K562 (cell line): ENCODE data around the gene SHLD2. TPM values are rescaled to one million over a fixed set of nuclear protein-coding genes. Genes with fewer than 3 reads are reported as not detected.

Experiments
- ATAC-seq: fragments of 200-7000 bp; cut with Tn5 transposase; 3 replicates; pipeline ENCODE4 v1.9.1; 2020; ENCODE audit warnings: moderate library complexity
- BruUV-seq: library from RNA; stranded (reverse); fragments of 400-500 nt; replicated peaks from 2 replicates; lab custom pipeline; 2021; lab: Mats Ljungman, UMichigan
- CTCF ChIA-PET: fragments of 300-600 bp; formaldehyde crosslinking; extraction: SDS; loops from one replicate; lab custom pipeline; 2021; ENCODE audit warnings: low intra/inter-chr PET ratio; lab: Yijun Ruan, JAX
- POLR2A ChIA-PET: fragments of 300-600, 350-650 bp; sonication (Branson Sonifier 250); formaldehyde crosslinking; extraction: SDS; loops from one replicate; lab custom pipeline; 2021; ENCODE audit warnings: antibody characterized with exemption, inconsistent platforms; lab: Yijun Ruan, JAX
- DNase-seq, 4 experiments: peaks; one replicate each; pipeline versions ENCODE4 v3.0.0 to v3.0.0-alpha.2; 2011 to 2018; ENCODE audit warnings: low spot score in 3 of 4, mixed read lengths in 3 of 4; ENCODE audit errors: extremely low read depth in 1 of 4
- FAIRE-seq: peaks from 2 replicates; lab custom pipeline; 2011; peaks lifted over from hg19 to GRCh38; lab: Jason Lieb, UNC
- H2AFZ ChIP-seq: 2 replicates; pipeline ENCODE4 v1.6.0; 2011; ENCODE audit warnings: low read depth, low read length, control low read depth, inconsistent platforms
- H3K27ac ChIP-seq: fragments of 200-600 bp; 3 replicates; pipeline ENCODE4 v1.8.0; 2011; ENCODE audit warnings: low read depth, mild to moderate bottlenecking, control low read depth, inconsistent platforms, low read length, moderate library complexity, mixed read lengths; ENCODE audit errors: extremely low read depth
- H3K27me3 ChIP-seq, 2 experiments: fragments of 300-600 bp in 1 of 2; 2 replicates in 1 of 2; 3 replicates in 1 of 2; pipeline versions ENCODE4 v1.6.0 to v1.8.0; 2011; ENCODE audit warnings: inconsistent platforms in 2 of 2, low read length in 2 of 2, mild to moderate bottlenecking in 1 of 2, mixed read lengths in 1 of 2, moderate library complexity in 1 of 2; ENCODE audit not compliant: control insufficient read depth in 2 of 2, insufficient read depth in 2 of 2
- H3K36me3 ChIP-seq: fragments of 300-600 bp; 3 replicates; pipeline ENCODE4 v1.8.0; 2011; ENCODE audit warnings: mild to moderate bottlenecking, low read length, inconsistent platforms; ENCODE audit not compliant: control insufficient read depth, insufficient read depth
- H3K4me1 ChIP-seq, 2 experiments: fragments of 200-600 bp in 1 of 2; replicated peaks in 1 of 2; 2 replicates in 1 of 2; 3 replicates in 1 of 2; pipeline versions ENCODE4 v1.5.1 to v1.8.0; 2011; ENCODE audit warnings: inconsistent platforms in 2 of 2, low read length in 2 of 2, mild to moderate bottlenecking in 1 of 2, mixed read lengths in 1 of 2, moderate library complexity in 1 of 2; ENCODE audit not compliant: control insufficient read depth in 2 of 2, insufficient read depth in 2 of 2
- H3K4me2 ChIP-seq: 2 replicates; pipeline ENCODE4 v1.6.1; 2011; ENCODE audit warnings: low read length, control low read depth, inconsistent platforms, mixed read lengths; ENCODE audit not compliant: insufficient read depth
- H3K4me3 ChIP-seq: fragments of 200-600 bp; sonication (generic), shearing (Covaris generic); 2 replicates; pipeline ENCODE4 v1.5.1; 2016; ENCODE audit warnings: control low read depth, inconsistent platforms
- H3K79me2 ChIP-seq: fragments of 200-600 bp; 3 replicates; pipeline ENCODE4 v1.8.0; 2011; ENCODE audit warnings: low read length, inconsistent platforms; ENCODE audit not compliant: control insufficient read depth, insufficient read depth
- H3K9ac ChIP-seq, 2 experiments: 2 replicates each; pipeline versions ENCODE4 v1.6.0 to v1.6.1; 2011; ENCODE audit warnings: low read depth in 2 of 2, low read length in 2 of 2, control low read depth in 1 of 2, inconsistent platforms in 1 of 2, mild to moderate bottlenecking in 1 of 2, mixed read lengths in 1 of 2; ENCODE audit not compliant: insufficient read depth in 1 of 2
- H3K9me1 ChIP-seq: one replicate; pipeline ENCODE4 v1.6.0; 2011; ENCODE audit warnings: inconsistent platforms, mild to moderate bottlenecking, low read length, moderate library complexity; ENCODE audit not compliant: control insufficient read depth, insufficient read depth
- H3K9me3 ChIP-seq: replicated peaks from 2 replicates; pipeline ENCODE4 v1.5.1; 2011; ENCODE audit warnings: low read depth, low read length, inconsistent platforms; ENCODE audit not compliant: control insufficient read depth, insufficient read depth
- H4K20me1 ChIP-seq: replicated peaks from 2 replicates; pipeline ENCODE4 v1.6.1; 2011; ENCODE audit warnings: low read length, inconsistent platforms, mixed read lengths; ENCODE audit not compliant: control insufficient read depth, insufficient read depth
- CREM ChIP-seq: IDR thresholded peaks from 2 replicates; pipeline ENCODE4 v1.6.1; 2014; ENCODE audit warnings: antibody characterized with exemption, low read depth
- GABPB1 ChIP-seq: sonication (generic); formaldehyde crosslinking; IDR thresholded peaks from 2 replicates; pipeline ENCODE4 v1.8.0; 2022; ENCODE audit warnings: mild to moderate bottlenecking, missing genetic modification reagents
- MNT ChIP-seq, 2 experiments: fragments of 450-650 bp; conservative IDR thresholded peaks; 2 replicates each; pipeline ENCODE4 v1.6.1; 2017; ENCODE audit warnings: mild to moderate bottlenecking in 2 of 2, moderate library complexity in 2 of 2
- PML ChIP-seq: IDR thresholded peaks from 2 replicates; pipeline ENCODE4 v1.6.1; 2012; ENCODE audit warnings: low read length, inconsistent platforms
- POLR2AphosphoS5 ChIP-seq: IDR thresholded peaks from 2 replicates; pipeline ENCODE4 v1.6.1; 2011; ENCODE audit warnings: mild to moderate bottlenecking, low read depth, low read length, moderate library complexity; ENCODE audit not compliant: control insufficient read depth, insufficient read depth
- TAF9B ChIP-seq: fragments of 450-650 bp; IDR thresholded peaks from 2 replicates; pipeline ENCODE4 v1.6.1; 2018; ENCODE audit warnings: mild to moderate bottlenecking; ENCODE audit not compliant: partially characterized antibody
- ZBTB40 ChIP-seq, 2 experiments: fragments of 450-650 bp in 1 of 2; sonication (generic) in 1 of 2; formaldehyde crosslinking in 1 of 2; IDR thresholded peaks; 2 replicates each; pipeline versions ENCODE4 v1.7.1 to v1.9.0; 2016 to 2022; ENCODE audit warnings: inconsistent platforms in 1 of 2, mild to moderate bottlenecking in 1 of 2, missing genetic modification reagents in 1 of 2
- ZBTB7A ChIP-seq: IDR thresholded peaks from 2 replicates; pipeline ENCODE4 v1.6.1; 2011; ENCODE audit warnings: low read depth, mild to moderate bottlenecking, low read length, moderate library complexity, borderline replicate concordance; ENCODE audit not compliant: control insufficient read depth
- ZNF316 ChIP-seq: fragments of 450-650 bp; IDR thresholded peaks from 2 replicates; pipeline ENCODE4 v1.6.1; 2016
- WGBS: fragments of 100-300 bp; shearing (Covaris generic); methylation state at CpG from one replicate; pipeline ENCODE4 v1.1.6; 2016; ENCODE audit warnings: low coverage, mixed read lengths; ENCODE audit not compliant: insufficient coverage; ENCODE audit errors: missing lambda C conversion rate; 5-methylcytosine and 5-hydroxymethylcytosine counted together
- in situ Hi-C: fragments of 300-500 bp; cut with MboI; formaldehyde crosslinking; loops from 4 replicates; pipeline ENCODE4 v1.15.0; 2018; ENCODE audit warnings: inconsistent platforms, mixed read lengths
- intact Hi-C: fragments of 100-400 bp; cut with micrococcal nuclease; formaldehyde crosslinking; loops from 2 replicates; pipeline ENCODE4 v1.14.2; 2022
- polyA plus RNA-seq, 8 experiments: library from polyadenylated mRNA; depleted of rRNA in 4 of 8; stranded (reverse) in 5 of 8; unstranded in 3 of 8; fragments of >200 nt; fragmentation: Nextera tagmentation in 2 of 8; fragmentation: Illumina TruSeq in 1 of 8; extraction: Ambion mirVana in 2 of 8; extraction: Trizol in 1 of 8; gene quantifications; 2 replicates each; pipeline versions ENCODE4 v1.2.1 to v1.2.3, GENCODE V29; 2011 to 2014; ENCODE audit warnings: inconsistent platforms in 1 of 8, missing spikeins in 1 of 8
- total RNA-seq, 7 experiments: library from RNA; depleted of rRNA in 6 of 7; stranded (reverse); fragments of >200 nt in 6 of 7; fragmentation: Illumina TruSeq in 2 of 7; extraction: Trizol in 2 of 7; gene quantifications; 2 replicates each; pipeline versions ENCODE4 v1.2.1 to v1.2.3, GENCODE V29; 2011 to 2021; ENCODE audit warnings: low replicate concordance in 1 of 7

Gene SHLD2
- total and polyA plus RNA-seq, 9 of the 15 experiments (the other 6 are each of a cell fraction or from before 2014, with no cell fraction given) = 21.6 to 51.2 (median 39.4) TPM

- DNase-seq (peak; percentile 47 to 80 (median 60)), ATAC-seq (peak; percentile 70), FAIRE-seq (peak; percentile 80)
- TSS peak; percentile 44 for BruUV-seq
- peak overlapping the region; percentile 94 for H3K27ac ChIP-seq
- H3K36me3 ChIP-seq = peaks cover 34% of the 10 kb centered on the region; the same call in 2 of the 3 replicates
- in situ Hi-C loops = no loop called here
- peaks cover 84% of the 10 kb centered on the region for H3K79me2 ChIP-seq
- H3K9me1 ChIP-seq = no peaks in the 10 kb centered on the region
- peak overlapping the region; percentile 75 to 96 for H3K9ac ChIP-seq
- 0% methylated on average over 21 of the region's 39 CpGs for WGBS
- peaks cover 6 to 14% of the 10 kb centered on the region in 2 experiments for H3K4me1 ChIP-seq
- CTCF ChIA-PET = no interaction called here
- H4K20me1 ChIP-seq = peaks cover 4% of the 10 kb centered on the region; the same call in 1 of the 2 replicates
- H3K4me3 ChIP-seq = peak overlapping the region; percentile 68
- peak overlapping the region; percentile 88 for H3K4me2 ChIP-seq
- intact Hi-C loops = no loop called here
- H2AFZ ChIP-seq = peak overlapping the region; percentile 72; the same call in 1 of the 2 replicates
- H3K27me3 ChIP-seq = no peaks in the 10 kb centered on the region
- POLR2A ChIA-PET = interaction anchor here (1.4 kb wide), 1 partner anchor 11 kb away, joined by 5 read pairs; no protein-coding TSS in a partner anchor
- no peaks in the 10 kb centered on the region for H3K9me3 ChIP-seq
- TF ChIP-seq ZNF316 (peak; percentile 93), ZBTB7A (peak; percentile 51; the same call in 1 of the 2 replicates), PML (0 out of 2 replicates have a peak, but pooled peaks have one; percentile 30), GABPB1 (CRISPR knock-in tag) (0 out of 2 replicates have a peak, but pooled peaks have one; percentile 40), MNT (conservative IDR thresholded peaks at IDR 0.05) (peak in 1 of 2 experiments; percentile 62; a peak in 2 of 4 replicates), CREM (peak; percentile 25; the same call in 1 of the 2 replicates), ZBTB40 (IDR thresholded peaks at IDR 0.05) (0 out of 2 replicates have a peak, but pooled peaks have one; percentile 7), ZBTB40 (CRISPR knock-in tag; IDR thresholded peaks at IDR 0.05) (no peak), TAF9B (peak; percentile 18), POLR2AphosphoS5 (peak; percentile 53)
These were observed 1.2 kb upstream of the SHLD2 start for GRCh38 chr10:87093632-87094372.
